ENCODE data around the gene MAFB.
A peak's percentile ranks its signal among the peaks of the same experiment; 100 is the strongest.

DNA sequence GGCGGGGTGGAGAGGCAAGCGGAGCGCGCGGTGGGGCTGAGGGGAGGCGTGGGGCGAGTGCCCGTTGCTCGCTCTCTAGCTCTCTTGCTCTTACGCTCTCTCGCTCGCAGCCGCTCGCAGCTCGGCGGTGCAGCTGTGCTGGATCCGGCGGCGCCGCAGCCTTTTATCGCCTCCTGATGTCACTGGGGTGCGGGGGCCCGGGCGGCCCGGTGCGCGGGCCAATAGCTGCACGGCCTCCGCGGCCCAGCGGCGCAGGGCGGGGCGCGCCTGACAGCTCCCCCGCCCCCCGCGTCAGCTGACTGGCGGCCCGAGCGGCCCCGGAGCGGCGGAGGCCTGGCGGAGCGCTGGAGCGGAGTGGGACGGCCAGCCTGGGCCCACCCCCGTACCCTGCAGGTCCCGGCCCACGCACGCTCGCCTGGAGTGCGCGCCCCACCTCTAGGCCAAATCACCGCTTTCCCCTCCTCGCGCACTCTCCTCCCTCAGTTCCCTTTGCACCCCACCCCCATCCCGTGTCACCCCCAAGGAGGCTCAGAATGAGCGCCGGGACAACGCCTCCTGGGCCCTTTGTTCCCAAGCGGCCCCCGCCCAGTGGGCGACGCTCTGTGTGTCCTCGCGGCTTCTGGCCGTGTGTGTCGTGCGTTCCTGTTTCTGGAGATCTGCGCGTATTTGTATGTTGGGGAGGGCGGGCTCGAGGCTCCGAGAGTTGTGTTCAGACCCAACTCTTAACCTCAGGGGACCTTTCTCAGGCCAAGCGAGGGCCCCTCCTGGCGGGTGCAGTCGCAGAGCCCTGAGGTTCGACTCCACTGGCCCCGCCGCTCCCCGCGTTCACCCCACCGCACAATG lies at the start of gene MAFB:
- TF ChIP-seq, protein P1, sequence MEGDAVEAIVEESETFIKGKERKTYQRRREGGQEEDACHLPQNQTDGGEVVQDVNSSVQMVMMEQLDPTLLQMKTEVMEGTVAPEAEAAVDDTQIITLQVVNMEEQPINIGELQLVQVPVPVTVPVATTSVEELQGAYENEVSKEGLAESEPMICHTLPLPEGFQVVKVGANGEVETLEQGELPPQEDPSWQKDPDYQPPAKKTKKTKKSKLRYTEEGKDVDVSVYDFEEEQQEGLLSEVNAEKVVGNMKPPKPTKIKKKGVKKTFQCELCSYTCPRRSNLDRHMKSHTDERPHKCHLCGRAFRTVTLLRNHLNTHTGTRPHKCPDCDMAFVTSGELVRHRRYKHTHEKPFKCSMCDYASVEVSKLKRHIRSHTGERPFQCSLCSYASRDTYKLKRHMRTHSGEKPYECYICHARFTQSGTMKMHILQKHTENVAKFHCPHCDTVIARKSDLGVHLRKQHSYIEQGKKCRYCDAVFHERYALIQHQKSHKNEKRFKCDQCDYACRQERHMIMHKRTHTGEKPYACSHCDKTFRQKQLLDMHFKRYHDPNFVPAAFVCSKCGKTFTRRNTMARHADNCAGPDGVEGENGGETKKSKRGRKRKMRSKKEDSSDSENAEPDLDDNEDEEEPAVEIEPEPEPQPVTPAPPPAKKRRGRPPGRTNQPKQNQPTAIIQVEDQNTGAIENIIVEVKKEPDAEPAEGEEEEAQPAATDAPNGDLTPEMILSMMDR (IDR thresholded peaks at IDR 0.05), result no peak
- TF ChIP-seq POLR2A (IDR thresholded peaks at IDR 0.05), result peak; percentile 78 to 80
- TF ChIP-seq POLR2AphosphoS5 (IDR thresholded peaks at IDR 0.05), result peak; percentile 97 to 99 (median 98)
